NCI-H774 (cell line): ENCODE results near the gene TNS1.

Source experiments
- DNase-seq: peaks from one replicate; lab custom pipeline; 2025; lab: John Stamatoyannopoulos, UW

The TNS1 gene

GRCh38 chr2:217775920-217776503 lies 226.8 kb downstream of the TNS1 start:
- DNase-seq, result no peak

GRCh38 chr2:217774232-217774631 lies 228.6 kb downstream of the TNS1 start:
- DNase-seq, result no peak

- DNase-seq, result no peak
Measured at GRCh38 chr2:217773539-217773938, 229.3 kb downstream of the TNS1 start.

GRCh38 chr2:217766356-217766755 lies 236.4 kb downstream of the TNS1 start:
- no peak for DNase-seq

- DNase-seq, result no peak
Measured at GRCh38 chr2:217761645-217762277, 241.0 kb downstream of the TNS1 start.

- no peak for DNase-seq
Measured at GRCh38 chr2:217759991-217760390, 242.8 kb downstream of the TNS1 start.

- DNase-seq, result no peak
Measured at GRCh38 chr2:217757108-217757463, 245.7 kb downstream of the TNS1 start.

- no peak for DNase-seq
Measured at GRCh38 chr2:217756375-217757107, 246.3 kb downstream of the TNS1 start.

- DNase-seq, result no peak
Measured at GRCh38 chr2:217755027-217755745, 247.6 kb downstream of the TNS1 start.

GRCh38 chr2:217753460-217754200 lies 249.2 kb downstream of the TNS1 start:
- no peak for DNase-seq

GRCh38 chr2:217752714-217753459 lies 249.9 kb downstream of the TNS1 start:
- DNase-seq, result no peak

- no peak for DNase-seq
Measured at GRCh38 chr2:217751952-217752351, 250.8 kb downstream of the TNS1 start.

GRCh38 chr2:217751192-217751591 lies 251.6 kb downstream of the TNS1 start:
- no peak for DNase-seq
